ENCODE data around the gene NAA16. TPM values are rescaled to one million over a fixed set of nuclear protein-coding genes. Genes with fewer than 3 reads are reported as not detected.

The NAA16 gene
- polyA plus RNA-seq, 3 donors: 26.5 to 47.3 (median 35.6) TPM

- DNase-seq (ENCODE audit: extremely low read depth in 1 of 11, low read depth in 9 of 11, low spot score in 4 of 11): no peak
These were observed 14.0 kb upstream of the NAA16 start for GRCh38 chr13:41296879-41297646.

GRCh38 chr13:41299316-41300094, 11.6 kb upstream of the NAA16 start:
- DNase-seq (ENCODE audit: extremely low read depth in 1 of 11, low read depth in 9 of 11, low spot score in 4 of 11): no peak

GRCh38 chr13:41302743-41303142, 8.3 kb upstream of the NAA16 start:
- no peak for DNase-seq (ENCODE audit: extremely low read depth in 1 of 11, low read depth in 9 of 11, low spot score in 4 of 11)

GRCh38 chr13:41304551-41304950, 6.5 kb upstream of the NAA16 start:
- no peak for DNase-seq (ENCODE audit: extremely low read depth in 1 of 11, low read depth in 9 of 11, low spot score in 4 of 11)

GRCh38 chr13:41306271-41307145, 4.6 kb upstream of the NAA16 start:
- no peak for DNase-seq (ENCODE audit: extremely low read depth in 1 of 11, low read depth in 9 of 11, low spot score in 4 of 11)

- DNase-seq (ENCODE audit: extremely low read depth in 1 of 11, low read depth in 9 of 11, low spot score in 4 of 11): no peak
These were observed 3.0 kb upstream of the NAA16 start for GRCh38 chr13:41307884-41308640.

- peak in 9 of 11 donors; percentile 16 to 40 (median 31) for DNase-seq (ENCODE audit: extremely low read depth in 1 of 11, low read depth in 9 of 11, low spot score in 4 of 11)
These were observed 524 bp downstream of the NAA16 start for GRCh38 chr13:41311406-41312175.

- peak in 7 of 11 donors; percentile 6 to 40 (median 27) for DNase-seq (ENCODE audit: extremely low read depth in 1 of 11, low read depth in 9 of 11, low spot score in 4 of 11)
These were observed 1.1 kb downstream of the NAA16 start for GRCh38 chr13:41312176-41312500.

GRCh38 chr13:41313117-41313516, 2.0 kb downstream of the NAA16 start:
- no peak for DNase-seq (ENCODE audit: extremely low read depth in 1 of 11, low read depth in 9 of 11, low spot score in 4 of 11)

- DNase-seq (ENCODE audit: extremely low read depth in 1 of 11, low read depth in 9 of 11, low spot score in 4 of 11): no peak
These were observed 2.7 kb downstream of the NAA16 start for GRCh38 chr13:41313659-41314197.

GRCh38 chr13:41315443-41316047, 4.5 kb downstream of the NAA16 start:
- DNase-seq (ENCODE audit: extremely low read depth in 1 of 11, low read depth in 9 of 11, low spot score in 4 of 11): no peak

- DNase-seq (ENCODE audit: extremely low read depth in 1 of 11, low read depth in 9 of 11, low spot score in 4 of 11): no peak
These were observed 6.2 kb downstream of the NAA16 start for GRCh38 chr13:41317243-41317642.

GRCh38 chr13:41325752-41326151, 14.7 kb downstream of the NAA16 start:
- DNase-seq (ENCODE audit: extremely low read depth in 1 of 11, low read depth in 9 of 11, low spot score in 4 of 11): no peak

- DNase-seq (ENCODE audit: extremely low read depth in 1 of 11, low read depth in 9 of 11, low spot score in 4 of 11): no peak
These were observed 15.6 kb downstream of the NAA16 start for GRCh38 chr13:41326661-41327060.

GRCh38 chr13:41327994-41328790, 17.1 kb downstream of the NAA16 start:
- DNase-seq (ENCODE audit: extremely low read depth in 1 of 11, low read depth in 9 of 11, low spot score in 4 of 11): no peak

- DNase-seq (ENCODE audit: extremely low read depth in 1 of 11, low read depth in 9 of 11, low spot score in 4 of 11): no peak
These were observed 21.8 kb downstream of the NAA16 start for GRCh38 chr13:41332829-41333228.

- no peak for DNase-seq (ENCODE audit: extremely low read depth in 1 of 11, low read depth in 9 of 11, low spot score in 4 of 11)
These were observed 23.7 kb downstream of the NAA16 start for GRCh38 chr13:41334810-41335209.

Data from renal cortex interstitium (tissue), 11 donors.